ENCODE results near the gene PIP5K1A. TPM values are rescaled to one million over a fixed set of nuclear protein-coding genes. Genes with fewer than 3 reads are reported as not detected.

PIP5K1A gene
- total RNA-seq, 1 experiment from 2014 or later: 88.6 TPM

DNA sequence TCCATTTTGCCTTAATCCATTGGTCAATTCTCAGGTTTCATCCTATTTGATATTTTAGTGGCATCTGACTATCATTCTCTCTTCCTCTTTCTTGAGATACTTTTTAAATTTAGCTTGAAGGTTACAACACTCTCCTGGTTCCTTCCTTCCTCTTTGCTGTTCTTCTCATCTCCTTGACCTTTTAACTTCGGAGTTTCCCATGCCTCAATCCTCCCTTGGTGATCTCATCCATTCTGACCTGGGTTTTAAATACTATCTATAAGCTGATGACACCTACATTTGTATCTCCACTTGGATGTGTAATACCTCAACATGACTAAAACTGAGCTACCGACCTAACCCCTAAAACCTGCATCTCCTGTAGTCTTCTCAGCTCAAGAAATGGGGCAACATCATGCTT, 78.9 kb downstream of the PIP5K1A start:
- CTCF ChIA-PET: no interaction called here
- H3K27me3 Mint-ChIP-seq (ENCODE audit: insufficient read depth, unreplicated experiment): no peaks in the 10 kb centered on the region

GRCh38 chr1:151281225-151281968, 83.0 kb downstream of the PIP5K1A start:
- Histone ChIP-seq H3K27me3 (replicated peaks; ENCODE audit: control insufficient read depth, insufficient read depth, low read length) (no peaks in the 10 kb centered on the region), H3K9me3 (no peaks in the 10 kb centered on the region), H3K36me3 (ENCODE audit: control insufficient read depth, insufficient read depth, low read length) (peaks cover 2% of the 10 kb centered on the region; the same call in 1 of the 2 replicates), H3K4me3 (ENCODE audit: low read depth, low read length) (peak overlapping the region; percentile 74), H3K4me1 (0 out of 2 replicates have a peak, but pooled peaks cover 4% of the 10 kb centered on the region)
- Mint-ChIP-seq H3K36me3 (ENCODE audit: insufficient read depth, unreplicated experiment) (peaks cover 35% of the 10 kb centered on the region), H3K27me3 (ENCODE audit: insufficient read depth, unreplicated experiment) (no peaks in the 10 kb centered on the region), H3K4me3 (ENCODE audit: unreplicated experiment) (peak overlapping the region; percentile 88), H3K27ac (ENCODE audit: unreplicated experiment) (peak overlapping the region; percentile 97), H3K4me1 (ENCODE audit: low read depth, unreplicated experiment) (peaks cover 6% of the 10 kb centered on the region), H3K9me3 (ENCODE audit: unreplicated experiment) (no peaks in the 10 kb centered on the region)
- CTCF ChIA-PET: interaction anchor here (0.5 to 1.6 kb wide), 14 partner anchors 13 to 715 kb away, joined by 3 to 9 read pairs (median 4); partner anchors contain the start of genes MLLT11, PI4KB, PSMB4 and PSMD4
- intact Hi-C loops (cut with micrococcal nuclease; ENCODE audit: unreplicated experiment): loop anchor here (1.0 to 5.0 kb wide), 5 partner anchors 27 to 231 kb away; partner anchors contain the start of genes CGN, PI4KB, PIP5K1A and PSMD4
- peak; percentile 98 for DNase-seq
- POLR2A ChIA-PET: interaction anchor here (0.5 to 1.8 kb wide), 17 partner anchors 11 to 584 kb away, joined by 3 to 19 read pairs (median 4); partner anchors contain the start of genes CGN, GOLPH3L, PI4KB and PSMD4
- TF ChIP-seq, protein P1, sequence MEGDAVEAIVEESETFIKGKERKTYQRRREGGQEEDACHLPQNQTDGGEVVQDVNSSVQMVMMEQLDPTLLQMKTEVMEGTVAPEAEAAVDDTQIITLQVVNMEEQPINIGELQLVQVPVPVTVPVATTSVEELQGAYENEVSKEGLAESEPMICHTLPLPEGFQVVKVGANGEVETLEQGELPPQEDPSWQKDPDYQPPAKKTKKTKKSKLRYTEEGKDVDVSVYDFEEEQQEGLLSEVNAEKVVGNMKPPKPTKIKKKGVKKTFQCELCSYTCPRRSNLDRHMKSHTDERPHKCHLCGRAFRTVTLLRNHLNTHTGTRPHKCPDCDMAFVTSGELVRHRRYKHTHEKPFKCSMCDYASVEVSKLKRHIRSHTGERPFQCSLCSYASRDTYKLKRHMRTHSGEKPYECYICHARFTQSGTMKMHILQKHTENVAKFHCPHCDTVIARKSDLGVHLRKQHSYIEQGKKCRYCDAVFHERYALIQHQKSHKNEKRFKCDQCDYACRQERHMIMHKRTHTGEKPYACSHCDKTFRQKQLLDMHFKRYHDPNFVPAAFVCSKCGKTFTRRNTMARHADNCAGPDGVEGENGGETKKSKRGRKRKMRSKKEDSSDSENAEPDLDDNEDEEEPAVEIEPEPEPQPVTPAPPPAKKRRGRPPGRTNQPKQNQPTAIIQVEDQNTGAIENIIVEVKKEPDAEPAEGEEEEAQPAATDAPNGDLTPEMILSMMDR (IDR thresholded peaks at IDR 0.05; ENCODE audit: insufficient read depth in 1 of 2, low read depth in 1 of 2, low read length in 1 of 2, severe bottlenecking in 1 of 2, unreplicated experiment in 1 of 2): no peak
- TSS peak; percentile 79 for BruUV-seq (replicated peaks)

More for the DNA sequence above, 78.9 kb downstream of the PIP5K1A start:
- no TSS peak for BruUV-seq (replicated peaks)
- Mint-ChIP-seq H3K36me3 (ENCODE audit: insufficient read depth, unreplicated experiment) (peaks cover 17% of the 10 kb centered on the region), H3K9me3 (ENCODE audit: unreplicated experiment) (no peaks in the 10 kb centered on the region), H3K27ac (ENCODE audit: unreplicated experiment) (no peak overlapping the region), H3K4me3 (ENCODE audit: unreplicated experiment) (no peak overlapping the region), H3K4me1 (ENCODE audit: low read depth, unreplicated experiment) (no peaks in the 10 kb centered on the region)
- no peak overlapping the region for H3K4me3 ChIP-seq (ENCODE audit: low read depth, low read length)
- no peaks in the 10 kb centered on the region for H3K4me1 ChIP-seq
- H3K36me3 ChIP-seq (ENCODE audit: control insufficient read depth, insufficient read depth, low read length): no peaks in the 10 kb centered on the region
- TF ChIP-seq, protein P1 (IDR thresholded peaks at IDR 0.05; ENCODE audit: insufficient read depth in 1 of 2, low read depth in 1 of 2, low read length in 1 of 2, severe bottlenecking in 1 of 2, unreplicated experiment in 1 of 2): no peak
- H3K9me3 ChIP-seq: no peaks in the 10 kb centered on the region
- POLR2A ChIA-PET: interaction anchor here (0.7 kb wide), 1 partner anchor 146 kb away, joined by 3 read pairs; no protein-coding TSS in a partner anchor
- H3K27me3 ChIP-seq (replicated peaks; ENCODE audit: control insufficient read depth, insufficient read depth, low read length): no peaks in the 10 kb centered on the region
- DNase-seq: no peak
- intact Hi-C loops (cut with micrococcal nuclease; ENCODE audit: unreplicated experiment): no loop called here

All from Caco-2 (cell line).